Panc1 (cell line): ENCODE data around the gene ANTXR1.

Experiments used
- CTCF ChIP-seq: fragments of 450-650 bp; IDR thresholded peaks from 2 replicates; pipeline ENCODE4 v1.5.1; 2017; ENCODE audit warnings: mild to moderate bottlenecking
- POLR2AphosphoS5 ChIP-seq: IDR thresholded peaks from 2 replicates; pipeline ENCODE4 v1.6.1; 2012; ENCODE audit warnings: mild to moderate bottlenecking, low read depth, low read length, moderate library complexity
- REST ChIP-seq, 2 experiments: IDR thresholded peaks; 2 replicates each; pipeline ENCODE4 v1.6.1; 2011 to 2012; ENCODE audit warnings: low read depth in 2 of 2, control low read depth in 1 of 2, low read length in 1 of 2, mild to moderate bottlenecking in 1 of 2, moderate library complexity in 1 of 2; ENCODE audit not compliant: insufficient read depth in 1 of 2
- TCF7L2 ChIP-seq: IDR thresholded peaks from 2 replicates; pipeline ENCODE4 v1.6.1; 2011; ENCODE audit warnings: mild to moderate bottlenecking, low read depth, low read length, inconsistent platforms

GRCh38 chr2:68980956-68981355 lies 32.0 kb upstream of the ANTXR1 start:
- TF ChIP-seq CTCF: no peak
- TF ChIP-seq TCF7L2: no peak
- no peak for TF ChIP-seq POLR2AphosphoS5
- no peak for TF ChIP-seq REST (IDR thresholded peaks at IDR 0.05; ENCODE audit: insufficient read depth in 1 of 2, low read depth in 2 of 2, low read length in 1 of 2)
